GM23248 (cell line): ENCODE measurements around the gene PDGFRA.
"Not testable (repeated sequence)": the region's sequence is repeated elsewhere in the genome, so short reads cannot be mapped to it uniquely, and the experiment has no call there.

Experiments used
- EZH2 ChIP-seq: fragments of 200-600 bp; sonication (generic); IDR thresholded peaks from 2 replicates; pipeline ENCODE4 v1.6.1; 2018; ENCODE audit warnings: antibody characterized with exemption, mild to moderate bottlenecking; ENCODE audit not compliant: insufficient read depth, poor library complexity, severe bottlenecking
- EZH2phosphoT487 ChIP-seq: fragments of 200-600 bp; sonication (generic); IDR thresholded peaks from 2 replicates; pipeline ENCODE4 v1.6.1; 2018; ENCODE audit warnings: antibody characterized with exemption, moderate library complexity, mild to moderate bottlenecking, low read depth; ENCODE audit not compliant: insufficient read depth

GRCh38 chr4:54334769-54335168 lies 105.7 kb downstream of the PDGFRA start:
- not testable (repeated sequence) for TF ChIP-seq EZH2, EZH2phosphoT487
